Upper lobe of left lung (tissue), 6 donors: Measurements from ENCODE around the gene PZP. TPM values are rescaled to one million over a fixed set of nuclear protein-coding genes. Genes with fewer than 3 reads are reported as not detected.

Experiments
- ATAC-seq, 2 donors: fragments of 200-7000 bp; cut with Tn5 transposase; one replicate each; pipeline ENCODE4 v1.9.1; 2022; ENCODE audit warnings: mild to moderate bottlenecking in 2 of 2, moderate library complexity in 2 of 2; ENCODE audit not compliant: low FRiP score in 2 of 2
- DNase-seq, 2 donors: peaks; one replicate each; pipeline ENCODE4 v3.0.0-alpha.2; 2019 to 2020
- H3K27ac ChIP-seq, 4 donors: fragments of 200-600 bp; sonication (generic); one replicate each; pipeline ENCODE4 v1.5.1; 2016 to 2019
- H3K27me3 ChIP-seq, 4 donors: fragments of 200-600 bp; sonication (generic); one replicate each; pipeline ENCODE4 v1.5.1; 2017 to 2019
- H3K36me3 ChIP-seq, 4 donors: fragments of 200-600 bp; sonication (generic); one replicate each; pipeline ENCODE4 v1.5.1; 2016 to 2019
- H3K4me1 ChIP-seq, 4 donors: fragments of 200-600 bp; sonication (generic); one replicate each; pipeline ENCODE4 v1.5.1; 2018 to 2019
- H3K4me3 ChIP-seq, 4 donors: fragments of 200-600 bp; sonication (generic); one replicate each; pipeline ENCODE4 v1.5.1; 2017 to 2019; ENCODE audit warnings: mild to moderate bottlenecking in 2 of 4, moderate library complexity in 1 of 4
- H3K9me3 ChIP-seq, 4 donors: fragments of 200-600 bp; sonication (generic); one replicate each; pipeline ENCODE4 v1.5.1; 2018 to 2019
- CTCF ChIP-seq, 6 experiments: fragments of 450-650 bp in 4 of 6; fragments of 200-600 bp in 2 of 6; sonication (generic) in 2 of 6; IDR thresholded peaks; one replicate each; pipeline ENCODE4 v1.5.1; 2016 to 2019; ENCODE audit warnings: antibody characterized with exemption in 6 of 6
- EP300 ChIP-seq, 4 donors: sonication (generic); formaldehyde crosslinking; IDR thresholded peaks; one replicate each; pipeline ENCODE4 v1.5.1; 2017; ENCODE audit warnings: antibody characterized with exemption in 4 of 4, control low read depth in 2 of 4
- POLR2A ChIP-seq, 4 donors: fragments of 450-650 bp; IDR thresholded peaks; one replicate each; pipeline ENCODE4 v1.5.1; 2016 to 2017; ENCODE audit warnings: antibody characterized with exemption in 4 of 4, mild to moderate bottlenecking in 2 of 4
- POLR2AphosphoS5 ChIP-seq, 2 donors: sonication (generic); formaldehyde crosslinking; IDR thresholded peaks; one replicate each; pipeline ENCODE4 v1.5.1; 2017; ENCODE audit warnings: antibody characterized with exemption in 2 of 2
- WGBS, 2 donors: methylation state at CpG; one replicate each; pipeline ENCODE4 v1.1.5; 2017 to 2018; 5-methylcytosine and 5-hydroxymethylcytosine counted together
- total RNA-seq, 6 donors: library from RNA; depleted of rRNA in 4 of 6; stranded (reverse); fragments of >200 nt in 4 of 6; gene quantifications; one replicate each; pipeline versions ENCODE4 v1.1.0 to v1.2.1, GENCODE V29; 2016 to 2021
- donor health status: DM: no; HTN: no; CAD: no; lungs with moderate emphysema.
- donor health status: DM: no; HTN: yes; CAD: no; lungs with severe emphysema.

PZP gene
- total RNA-seq, 6 donors from 2014 or later = 1.3 to 7.3 (median 2.0) TPM

GRCh38 chr12:9127936-9128663 is 80.1 kb downstream of the PZP start:
- H3K4me1 ChIP-seq = peaks cover 0 to 9% (median 7%) of the 10 kb centered on the region in 4 donors
- H3K9me3 ChIP-seq = peaks cover 0 to 3% (median 0%) of the 10 kb centered on the region in 4 donors
- WGBS, 2 donors = 95 to 98% methylated on average over 12 to 35 of the region's 36 CpGs
- H3K27me3 ChIP-seq = no peaks in the 10 kb centered on the region
- TF ChIP-seq EP300 (IDR thresholded peaks at IDR 0.05) = no peak
- TF ChIP-seq POLR2AphosphoS5 (IDR thresholded peaks at IDR 0.05) = no peak
- no peak overlapping the region for H3K4me3 ChIP-seq
- DNase-seq (peak in 1 of 2 donors; percentile 64), ATAC-seq (no peak)
- no peak overlapping the region for H3K27ac ChIP-seq
- no peaks in the 10 kb centered on the region for H3K36me3 ChIP-seq

GRCh38 chr12:9127484-9127883 is 80.7 kb downstream of the PZP start:
- peak in 1 of 2 donors; percentile 51 for DNase-seq
- no peak overlapping the region for H3K4me3 ChIP-seq
- no peak for ATAC-seq
- H3K27me3 ChIP-seq = no peaks in the 10 kb centered on the region
- no peaks in the 10 kb centered on the region for H3K36me3 ChIP-seq
- peaks cover 0 to 12% (median 11%) of the 10 kb centered on the region in 4 donors for H3K4me1 ChIP-seq
- no peak overlapping the region for H3K27ac ChIP-seq
- TF ChIP-seq CTCF (IDR thresholded peaks at IDR 0.05) (no peak), POLR2A (IDR thresholded peaks at IDR 0.05) (no peak), POLR2AphosphoS5 (IDR thresholded peaks at IDR 0.05) (no peak), EP300 (IDR thresholded peaks at IDR 0.05) (no peak)
- WGBS, 2 donors = 94 to 98% methylated on average over 14 to 20 of the region's 21 CpGs
- peaks cover 0 to 3% (median 0%) of the 10 kb centered on the region in 4 donors for H3K9me3 ChIP-seq

- TF ChIP-seq POLR2AphosphoS5 (IDR thresholded peaks at IDR 0.05) = no peak
- no peak for TF ChIP-seq CTCF (IDR thresholded peaks at IDR 0.05)
- TF ChIP-seq EP300 (IDR thresholded peaks at IDR 0.05) = no peak
- no peak for TF ChIP-seq POLR2A (IDR thresholded peaks at IDR 0.05)
- H3K36me3 ChIP-seq = no peaks in the 10 kb centered on the region
- H3K27ac ChIP-seq = peak overlapping the region; percentile 33 to 67 (median 66)
- H3K4me3 ChIP-seq = peak overlapping the region in 2 of 4 donors; percentile 20 to 31
- H3K4me1 ChIP-seq = peaks cover 0 to 21% (median 16%) of the 10 kb centered on the region in 4 donors
- ATAC-seq (peak; percentile 14 to 63), DNase-seq (peak in 1 of 2 donors; percentile 60)
- H3K9me3 ChIP-seq = no peaks in the 10 kb centered on the region
- WGBS, 2 donors = 56 to 96% methylated on average over 1 to 15 of the region's 16 CpGs
- no peaks in the 10 kb centered on the region for H3K27me3 ChIP-seq
Measured at GRCh38 chr12:9124383-9125031, 83.7 kb downstream of the PZP start.

- TF ChIP-seq POLR2AphosphoS5 (IDR thresholded peaks at IDR 0.05) (peak in 1 of 2 donors; percentile 23), EP300 (IDR thresholded peaks at IDR 0.05) (no peak), CTCF (IDR thresholded peaks at IDR 0.05) (no peak)
- peak overlapping the region; percentile 33 to 67 (median 66) for H3K27ac ChIP-seq
- WGBS, 2 donors = 65 to 66% methylated on average over 11 to 14 of the region's 14 CpGs
- DNase-seq (no peak), ATAC-seq (peak in 1 of 2 donors; percentile 25)
- H3K4me3 ChIP-seq = peak overlapping the region in 2 of 4 donors; percentile 28 to 31
- H3K27me3 ChIP-seq = no peaks in the 10 kb centered on the region
- H3K36me3 ChIP-seq = no peaks in the 10 kb centered on the region
- H3K4me1 ChIP-seq = peaks cover under 1 to 27% (median 18%) of the 10 kb centered on the region in 4 donors
- no peaks in the 10 kb centered on the region for H3K9me3 ChIP-seq
Measured at GRCh38 chr12:9123781-9124382, 84.3 kb downstream of the PZP start.

- TF ChIP-seq EP300 (IDR thresholded peaks at IDR 0.05) (no peak), CTCF (IDR thresholded peaks at IDR 0.05) (no peak), POLR2A (IDR thresholded peaks at IDR 0.05) (no peak), POLR2AphosphoS5 (IDR thresholded peaks at IDR 0.05) (no peak)
- Histone ChIP-seq H3K4me1 (peaks cover 16 to 44% (median 28%) of the 10 kb centered on the region in 4 donors), H3K27ac (peak overlapping the region in 3 of 4 donors; percentile 33 to 67 (median 46)), H3K4me3 (no peak overlapping the region), H3K27me3 (no peaks in the 10 kb centered on the region), H3K36me3 (no peaks in the 10 kb centered on the region), H3K9me3 (no peaks in the 10 kb centered on the region)
- 35% methylated on average over 3 of the region's 3 CpGs for WGBS, 2 donors
- no peak for ATAC-seq
- DNase-seq = no peak
Measured at GRCh38 chr12:9122091-9122609, 86.0 kb downstream of the PZP start.
